ENCODE measurements around the gene TRIM65. TPM values are rescaled to one million over a fixed set of nuclear protein-coding genes. Genes with fewer than 3 reads are reported as not detected.
A peak's percentile ranks its signal among the peaks of the same experiment; 100 is the strongest.

The TRIM65 gene
- total and polyA plus RNA-seq, 2 of the 13 experiments (the other 11 are each of a cell fraction or from before 2014, with no cell fraction given) = 10.3 to 22.4 TPM

GRCh38 chr17:75896415-75897159 is at the start of gene TRIM65 (continued):
- TF ChIP-seq FOXP4 (CRISPR knock-in tag; IDR thresholded peaks at IDR 0.05) = no peak; the same call in 1 of the 2 replicates
- 0 out of 2 replicates have a peak, but pooled peaks have one; percentile 38 for TF ChIP-seq PRMT3 (CRISPR knock-in tag; IDR thresholded peaks at IDR 0.05; ENCODE audit: borderline replicate concordance, low read depth)
- no peak for TF ChIP-seq EHMT2 (IDR thresholded peaks at IDR 0.05; ENCODE audit: borderline replicate concordance, low read depth, low read length)
- TF ChIP-seq ZNF687 (CRISPR knock-in tag; IDR thresholded peaks at IDR 0.05) = peak; percentile 85
- no peak for TF ChIP-seq HDAC6 (IDR thresholded peaks at IDR 0.05; ENCODE audit: low read depth, low read length)
- peak; percentile 66; the same call in 1 of the 2 replicates for TF ChIP-seq ZNF800 (CRISPR knock-in tag; IDR thresholded peaks at IDR 0.05)
- no peak for TF ChIP-seq ZFP36L1 (CRISPR knock-in tag; IDR thresholded peaks at IDR 0.05)
- TF ChIP-seq DBP (CRISPR knock-in tag; IDR thresholded peaks at IDR 0.05; ENCODE audit: not compliant biosample characterization) = no peak
- no peak for TF ChIP-seq FOXC1 (CRISPR knock-in tag; IDR thresholded peaks at IDR 0.05; ENCODE audit: borderline replicate concordance)
- TF ChIP-seq PBX3 (CRISPR knock-in tag; IDR thresholded peaks at IDR 0.05; ENCODE audit: borderline replicate concordance) = no peak; the same call in 1 of the 2 replicates
- TF ChIP-seq ZNF33A (CRISPR knock-in tag; IDR thresholded peaks at IDR 0.05; ENCODE audit: borderline replicate concordance) = no peak
- TF ChIP-seq RAD51 (IDR thresholded peaks at IDR 0.05; ENCODE audit: borderline replicate concordance) = no peak
- TF ChIP-seq THYN1 (CRISPR knock-in tag; IDR thresholded peaks at IDR 0.05; ENCODE audit: borderline replicate concordance, low read depth) = no peak
- peak; percentile 93 for TF ChIP-seq CSRNP2 (CRISPR knock-in tag; conservative IDR thresholded peaks at IDR 0.05; ENCODE audit: low read depth)
- peak; percentile 84 for TF ChIP-seq POLR2AphosphoS5 (IDR thresholded peaks at IDR 0.05; ENCODE audit: low read depth, low read length)

Data from HepG2 (cell line).